CD14-positive monocyte (primary cell): ENCODE results near the gene PHYKPL. TPM values are rescaled to one million over a fixed set of nuclear protein-coding genes. Genes with fewer than 3 reads are reported as not detected.

Experiments
- DNase-seq, 3 donors: peaks; one replicate each; pipeline ENCODE4 v3.0.0-alpha.2; 2011 to 2022
- H2AFZ ChIP-seq: 2 replicates; pipeline ENCODE4 v1.6.0; 2012; ENCODE audit warnings: mild to moderate bottlenecking, low read depth, low read length, inconsistent platforms; ENCODE audit not compliant: insufficient read depth, poor library complexity, severe bottlenecking
- H3K27ac ChIP-seq, 2 donors: 1 replicate in 1 of 2; 2 replicates in 1 of 2; pipeline ENCODE4 v1.5.1; 2012 to 2013; ENCODE audit warnings: low read length in 2 of 2, control low read depth in 1 of 2, inconsistent platforms in 1 of 2, low read depth in 1 of 2, mild to moderate bottlenecking in 1 of 2
- H3K27me3 ChIP-seq, 2 donors: one replicate each; pipeline versions ENCODE4 v1.6.0 to v1.6.1; 2011 to 2013; ENCODE audit warnings: low read length in 2 of 2; ENCODE audit not compliant: control insufficient read depth in 2 of 2, insufficient read depth in 2 of 2
- H3K36me3 ChIP-seq, 2 donors: replicated peaks in 1 of 2; 1 replicate in 1 of 2; 2 replicates in 1 of 2; pipeline versions ENCODE4 v1.5.1 to v1.6.1; 2012 to 2013; ENCODE audit warnings: low read length in 2 of 2, control low read depth in 1 of 2, inconsistent platforms in 1 of 2, mild to moderate bottlenecking in 1 of 2; ENCODE audit not compliant: insufficient read depth in 2 of 2, control insufficient read depth in 1 of 2
- H3K4me1 ChIP-seq, 2 donors: 1 replicate in 1 of 2; 2 replicates in 1 of 2; pipeline versions ENCODE4 v1.5.1 to v1.6.1; 2012 to 2013; ENCODE audit warnings: low read length in 2 of 2, control low read depth in 1 of 2, inconsistent platforms in 1 of 2, mild to moderate bottlenecking in 1 of 2, moderate library complexity in 1 of 2; ENCODE audit not compliant: insufficient read depth in 2 of 2, control insufficient read depth in 1 of 2
- H3K4me2 ChIP-seq: replicated peaks from 2 replicates; pipeline ENCODE3; 2012; ENCODE audit warnings: low read length, moderate library complexity, mild to moderate bottlenecking; ENCODE audit not compliant: poor library complexity, severe bottlenecking; ENCODE audit errors: extremely low read depth
- H3K4me3 ChIP-seq, 3 experiments: fragments of 200-600 bp in 1 of 3; sonication (generic) in 1 of 3; replicated peaks in 1 of 3; 1 replicate in 2 of 3; 2 replicates in 1 of 3; pipeline ENCODE4 v1.5.1; 2011 to 2013; ENCODE audit warnings: low read length in 3 of 3, mild to moderate bottlenecking in 3 of 3, control low read depth in 2 of 3, low read depth in 2 of 3, inconsistent platforms in 1 of 3, moderate library complexity in 1 of 3
- H3K79me2 ChIP-seq: 2 replicates; pipeline ENCODE4 v1.6.0; 2012; ENCODE audit warnings: mild to moderate bottlenecking, control low read depth, inconsistent platforms, low read length, moderate library complexity; ENCODE audit not compliant: insufficient read depth
- H3K9ac ChIP-seq: 2 replicates; pipeline ENCODE4 v1.6.0; 2017; ENCODE audit warnings: low read length, mild to moderate bottlenecking; ENCODE audit not compliant: insufficient read depth, poor library complexity, severe bottlenecking
- H3K9me3 ChIP-seq, 2 donors: replicated peaks in 1 of 2; 1 replicate in 1 of 2; 2 replicates in 1 of 2; pipeline versions ENCODE4 v1.5.1 to v1.6.1; 2012 to 2013; ENCODE audit warnings: low read length in 2 of 2, control low read depth in 1 of 2; ENCODE audit not compliant: control insufficient read depth in 1 of 2, insufficient read depth in 1 of 2
- H4K20me1 ChIP-seq: 2 replicates; pipeline ENCODE4 v1.6.0; 2012; ENCODE audit warnings: mild to moderate bottlenecking, low read length, control low read depth, moderate library complexity; ENCODE audit not compliant: insufficient read depth
- H3K27ac Mint-ChIP-seq, 7 donors: one replicate each; pipeline ENCODE4 v1.8.0; 2020; ENCODE audit warnings: mild to moderate bottlenecking in 7 of 7, mixed read lengths in 7 of 7, moderate library complexity in 6 of 7, inconsistent platforms in 2 of 7
- H3K27me3 Mint-ChIP-seq, 3 donors: one replicate each; pipeline ENCODE4 v1.8.0; 2021 to 2022; ENCODE audit warnings: low read depth in 3 of 3, mild to moderate bottlenecking in 3 of 3, mixed read lengths in 3 of 3, moderate library complexity in 3 of 3, inconsistent platforms in 1 of 3
- H3K36me3 Mint-ChIP-seq, 2 donors: one replicate each; pipeline ENCODE4 v1.8.0; 2020; ENCODE audit warnings: mixed read lengths in 2 of 2, inconsistent platforms in 1 of 2, mild to moderate bottlenecking in 1 of 2
- H3K4me1 Mint-ChIP-seq: one replicate; pipeline ENCODE4 v1.8.0; 2020; ENCODE audit warnings: mild to moderate bottlenecking, mixed read lengths
- H3K4me3 Mint-ChIP-seq, 2 donors: one replicate each; pipeline ENCODE4 v1.8.0; 2020; ENCODE audit warnings: mild to moderate bottlenecking in 2 of 2, mixed read lengths in 2 of 2, moderate library complexity in 1 of 2
- H3K9me3 Mint-ChIP-seq, 7 donors: one replicate each; pipeline ENCODE4 v1.8.0; 2020 to 2022; ENCODE audit warnings: mixed read lengths in 7 of 7, mild to moderate bottlenecking in 6 of 7, moderate library complexity in 6 of 7, inconsistent platforms in 2 of 7
- WGBS: methylation state at CpG from one replicate; pipeline ENCODE4 v1.1.5; 2013; ENCODE audit warnings: missing lambda C conversion rate; ENCODE audit not compliant: insufficient coverage; 5-methylcytosine and 5-hydroxymethylcytosine counted together
- intact Hi-C, 2 donors: fragments of 100-400 bp; cut with micrococcal nuclease; formaldehyde crosslinking; loops; one replicate each; pipeline versions ENCODE4 v1.15.0 to v1.15.1; 2023
- polyA plus RNA-seq, 3 donors: library from polyadenylated mRNA; depleted of rRNA in 1 of 3; unstranded in 2 of 3; stranded (reverse) in 1 of 3; fragments of 300-500 nt in 2 of 3; fragments of >200 nt in 1 of 3; fragmentation: Illumina TruSeq in 2 of 3; gene quantifications; 1 replicate in 2 of 3; 2 replicates in 1 of 3; pipeline ENCODE4 v1.2.3, GENCODE V29; 2012 to 2021
- TF ChIP-seq, protein P1 (sequence below): fragments of 200-600 bp; IDR thresholded peaks from one replicate; pipeline ENCODE4 v1.8.0; 2022; ENCODE audit warnings: antibody characterized with exemption, mild to moderate bottlenecking

PHYKPL gene
- polyA plus RNA-seq, 3 donors, result 39.2 to 199 (median 43.0) TPM

DNA sequence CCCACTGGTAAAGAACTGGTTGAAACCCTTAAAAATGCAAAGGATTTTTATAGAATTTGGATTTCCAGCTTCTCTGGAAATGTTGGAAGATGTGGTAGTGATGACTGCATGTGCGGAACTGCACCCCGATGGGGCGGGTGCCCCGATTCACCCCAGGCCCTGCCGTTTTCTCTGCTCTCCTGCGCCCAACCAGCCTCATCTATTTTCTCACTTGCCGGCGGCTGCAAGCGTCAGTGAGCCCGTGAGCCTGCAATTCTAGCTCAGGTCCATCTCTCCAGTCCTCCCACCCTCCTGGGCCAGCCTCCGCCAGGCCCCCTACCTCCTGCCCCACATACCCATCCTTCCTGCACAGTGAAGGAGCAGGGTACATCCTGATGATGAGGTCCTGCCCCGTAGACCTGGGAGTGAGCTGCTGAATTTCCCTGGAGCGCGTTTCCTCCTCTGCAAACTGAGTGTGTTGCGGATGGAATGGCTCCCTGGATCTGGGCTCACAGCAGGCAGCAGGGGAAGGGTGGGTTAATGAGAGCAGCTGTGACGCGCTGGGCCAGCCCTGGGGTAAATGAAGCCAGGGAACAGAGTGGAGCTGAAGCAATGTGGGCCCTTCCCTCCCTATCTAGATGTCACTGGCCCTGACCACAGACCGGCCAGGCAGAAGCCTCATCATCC lies 45.9 kb upstream of the PHYKPL start:
- H3K9me3 Mint-ChIP-seq, result peaks cover 6 to 14% (median 11%) of the 10 kb centered on the region in 7 donors
- H2AFZ ChIP-seq, result no peak overlapping the region
- H4K20me1 ChIP-seq, result no peaks in the 10 kb centered on the region
- H3K4me2 ChIP-seq, result no peak overlapping the region
- H3K36me3 ChIP-seq, result no peaks in the 10 kb centered on the region
- H3K4me1 Mint-ChIP-seq, result peaks cover 8% of the 10 kb centered on the region
- H3K27me3 ChIP-seq, result no peaks in the 10 kb centered on the region
- no peak overlapping the region for H3K4me3 Mint-ChIP-seq
- H3K27ac Mint-ChIP-seq, result no peak overlapping the region
- peaks cover under 1 to 15% of the 10 kb centered on the region in 2 donors for H3K9me3 ChIP-seq
- no peaks in the 10 kb centered on the region for H3K79me2 ChIP-seq
- H3K4me3 ChIP-seq, result no peak overlapping the region
- no peak for DNase-seq
- H3K9ac ChIP-seq, result no peak overlapping the region
- H3K27ac ChIP-seq, result no peak overlapping the region
- no peaks in the 10 kb centered on the region for H3K36me3 Mint-ChIP-seq
- peaks cover 5 to 7% of the 10 kb centered on the region in 2 donors for H3K4me1 ChIP-seq
- TF ChIP-seq, protein P1, sequence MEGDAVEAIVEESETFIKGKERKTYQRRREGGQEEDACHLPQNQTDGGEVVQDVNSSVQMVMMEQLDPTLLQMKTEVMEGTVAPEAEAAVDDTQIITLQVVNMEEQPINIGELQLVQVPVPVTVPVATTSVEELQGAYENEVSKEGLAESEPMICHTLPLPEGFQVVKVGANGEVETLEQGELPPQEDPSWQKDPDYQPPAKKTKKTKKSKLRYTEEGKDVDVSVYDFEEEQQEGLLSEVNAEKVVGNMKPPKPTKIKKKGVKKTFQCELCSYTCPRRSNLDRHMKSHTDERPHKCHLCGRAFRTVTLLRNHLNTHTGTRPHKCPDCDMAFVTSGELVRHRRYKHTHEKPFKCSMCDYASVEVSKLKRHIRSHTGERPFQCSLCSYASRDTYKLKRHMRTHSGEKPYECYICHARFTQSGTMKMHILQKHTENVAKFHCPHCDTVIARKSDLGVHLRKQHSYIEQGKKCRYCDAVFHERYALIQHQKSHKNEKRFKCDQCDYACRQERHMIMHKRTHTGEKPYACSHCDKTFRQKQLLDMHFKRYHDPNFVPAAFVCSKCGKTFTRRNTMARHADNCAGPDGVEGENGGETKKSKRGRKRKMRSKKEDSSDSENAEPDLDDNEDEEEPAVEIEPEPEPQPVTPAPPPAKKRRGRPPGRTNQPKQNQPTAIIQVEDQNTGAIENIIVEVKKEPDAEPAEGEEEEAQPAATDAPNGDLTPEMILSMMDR, result no peak
- H3K27me3 Mint-ChIP-seq, result peaks cover 0 to 3% (median 3%) of the 10 kb centered on the region in 3 donors
- intact Hi-C loops, result loop anchor here in 1 of 2 donors (2.0 kb wide), 1 partner anchor 562 kb away; no protein-coding TSS in a partner anchor
- WGBS, result 97% methylated on average over 15 of the region's 18 CpGs

- H3K4me3 Mint-ChIP-seq, result no peak overlapping the region
- peaks cover 6 to 14% (median 10%) of the 10 kb centered on the region in 7 donors for H3K9me3 Mint-ChIP-seq
- no peak overlapping the region for H3K27ac Mint-ChIP-seq
- no peak for DNase-seq
- H3K4me1 Mint-ChIP-seq, result peaks cover 8% of the 10 kb centered on the region
- 83% methylated on average over 11 of the region's 12 CpGs for WGBS
- no peaks in the 10 kb centered on the region for H3K36me3 ChIP-seq
- TF ChIP-seq, protein P1, result no peak
- H3K27me3 ChIP-seq, result no peaks in the 10 kb centered on the region
- no peak overlapping the region for H3K27ac ChIP-seq
- H3K36me3 Mint-ChIP-seq, result no peaks in the 10 kb centered on the region
- no peak overlapping the region for H2AFZ ChIP-seq
- intact Hi-C loops, result loop anchor here in 1 of 2 donors (2.0 kb wide), 1 partner anchor 563 kb away; no protein-coding TSS in a partner anchor
- H3K4me1 ChIP-seq, result peaks cover 5 to 7% of the 10 kb centered on the region in 2 donors
- H3K27me3 Mint-ChIP-seq, result peaks cover 0 to 3% (median 1%) of the 10 kb centered on the region in 3 donors
- no peak overlapping the region for H3K4me2 ChIP-seq
- H3K9me3 ChIP-seq, result peaks cover 0 to 15% of the 10 kb centered on the region in 2 donors
- no peak overlapping the region for H3K9ac ChIP-seq
- H4K20me1 ChIP-seq, result no peaks in the 10 kb centered on the region
- H3K79me2 ChIP-seq, result no peaks in the 10 kb centered on the region
- no peak overlapping the region for H3K4me3 ChIP-seq
Observed at GRCh38 chr5:178277866-178278265, 45.3 kb upstream of the PHYKPL start.
